GM19238 (cell line): Measurements from ENCODE around the gene TMEM266.

Source experiments
- DNase-seq: peaks from one replicate; pipeline ENCODE4 v3.0.0; 2011; ENCODE audit warnings: low spot score; ENCODE audit not compliant: insufficient read length

TMEM266 gene

DNA sequence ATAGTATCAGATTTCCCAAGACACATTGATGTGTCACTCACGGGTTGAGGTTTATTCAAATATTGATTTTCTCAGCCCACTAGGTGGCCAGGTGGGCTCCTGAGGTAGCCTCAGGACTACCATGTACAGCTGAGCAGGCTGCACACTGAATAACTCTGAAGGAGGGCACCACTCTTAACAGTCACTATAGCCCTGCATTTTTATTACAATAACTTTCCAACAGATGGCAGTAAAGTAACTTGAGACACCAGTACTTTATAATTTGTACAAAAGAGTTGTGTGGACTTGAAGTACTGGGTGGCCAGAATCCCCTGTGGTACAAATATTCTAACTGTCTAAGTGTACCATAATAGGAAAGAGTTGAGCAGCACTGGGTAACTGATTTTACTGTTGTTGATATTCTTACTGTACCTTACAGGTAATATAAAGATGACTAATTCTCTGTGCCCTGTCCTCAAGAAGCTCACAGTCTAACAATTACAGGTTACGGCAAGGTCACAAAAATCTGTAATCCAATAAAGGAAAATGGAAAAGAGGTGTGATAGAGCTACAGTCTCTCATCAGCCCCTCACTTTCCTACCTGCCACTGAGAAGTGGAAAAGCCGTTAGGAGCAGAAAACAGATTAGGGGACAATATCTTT is 175.5 kb downstream of the TMEM266 start:
- no peak for DNase-seq

DNA sequence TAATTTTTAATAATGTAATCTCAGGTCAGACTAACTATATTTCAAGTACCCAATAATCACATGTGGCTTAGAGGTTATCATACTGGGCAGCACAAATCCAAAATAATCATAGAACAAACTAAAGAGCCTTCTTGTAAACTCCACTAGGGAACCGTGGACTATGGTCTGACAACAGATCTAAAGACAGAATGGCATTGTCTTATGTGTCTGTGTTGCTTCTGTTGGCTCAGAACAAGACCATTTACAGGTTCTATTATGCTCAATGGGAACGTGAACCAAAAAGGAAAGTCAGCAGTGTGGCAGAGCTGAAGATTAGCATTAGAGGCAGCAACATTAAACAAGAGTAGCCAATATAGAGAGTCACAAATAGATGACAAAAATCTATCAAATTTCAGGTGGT is 176.6 kb downstream of the TMEM266 start:
- no peak for DNase-seq

DNA sequence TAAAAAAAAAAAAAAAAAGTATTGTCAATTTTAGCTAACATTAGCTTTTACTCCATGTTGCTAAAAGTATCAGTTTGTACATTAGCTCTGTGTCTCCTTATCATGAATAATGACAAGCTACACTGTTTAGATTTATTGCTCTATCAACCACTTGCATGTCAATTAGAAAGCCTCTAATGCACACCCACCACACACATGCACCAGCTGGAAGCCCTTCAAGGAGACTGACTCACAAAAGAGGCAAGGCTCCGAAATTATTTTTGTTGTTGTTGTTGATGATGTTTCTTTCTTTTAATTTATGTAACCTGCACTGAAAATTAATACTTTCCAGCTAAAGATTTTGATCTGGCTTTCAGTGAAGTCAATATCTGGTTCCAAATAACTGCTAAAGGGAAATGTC is 180.0 kb downstream of the TMEM266 start:
- no peak for DNase-seq

DNA sequence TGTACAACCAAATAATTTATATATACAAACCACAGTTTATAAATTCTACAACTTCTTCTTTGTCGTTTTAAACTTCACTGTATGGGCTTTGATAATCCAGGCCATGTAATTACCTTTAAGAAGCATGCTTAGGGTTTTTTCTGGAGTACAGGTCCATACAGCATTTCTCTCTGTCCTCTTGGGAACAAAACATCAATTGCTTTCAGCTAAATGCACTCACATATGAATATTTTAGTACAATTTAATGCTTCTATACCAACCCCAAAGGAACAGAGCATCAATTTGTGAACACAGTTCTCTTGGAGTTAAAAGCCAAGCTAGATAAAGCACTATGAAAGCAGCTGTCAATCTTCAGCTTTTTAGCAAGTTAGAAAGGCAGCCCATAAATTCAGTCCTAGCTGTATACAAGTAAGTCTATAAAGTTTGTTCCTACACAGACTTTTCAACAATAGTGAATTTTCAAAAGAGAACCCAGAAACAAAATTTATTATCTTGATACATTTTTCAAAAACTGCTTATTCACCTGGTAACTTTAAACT is 185.4 kb downstream of the TMEM266 start:
- DNase-seq = no peak

DNA sequence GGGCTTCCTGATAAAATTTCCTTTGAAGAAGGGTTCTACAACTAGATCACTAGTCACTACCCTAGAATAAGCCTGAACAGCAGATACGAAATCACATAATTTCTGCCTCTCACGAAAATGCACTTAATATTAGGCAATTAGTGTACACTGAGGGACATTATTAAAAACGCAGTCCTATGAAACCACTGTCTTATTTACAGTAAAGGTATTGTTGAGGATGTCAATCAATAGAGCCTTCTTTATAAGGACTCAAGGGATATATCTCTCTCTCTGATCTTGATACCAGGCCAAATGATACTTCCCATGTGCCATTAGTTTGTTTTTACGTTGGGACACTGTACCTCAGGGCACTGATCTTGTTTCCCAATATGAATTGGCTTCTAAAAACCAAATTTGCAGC is 191.9 kb downstream of the TMEM266 start:
- no peak for DNase-seq

DNA sequence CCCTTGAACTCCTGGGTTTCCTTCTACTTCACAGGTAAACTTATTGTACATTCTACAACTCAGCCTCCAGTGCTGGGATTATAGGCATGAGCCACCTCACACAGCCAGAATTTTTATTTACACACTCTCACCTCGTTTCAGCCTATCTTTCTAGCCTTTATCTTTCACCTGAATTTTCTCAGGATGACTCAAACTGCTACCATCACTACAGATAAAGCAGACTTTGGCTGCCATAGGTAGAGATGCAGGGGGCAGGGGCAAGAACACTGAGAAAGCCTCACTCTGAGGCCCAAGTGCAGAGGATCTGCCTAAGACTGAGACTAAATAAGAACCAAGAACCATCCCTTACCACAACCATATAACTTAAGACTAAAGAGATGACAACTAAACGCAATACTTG is 192.5 kb downstream of the TMEM266 start:
- DNase-seq = no peak

DNA sequence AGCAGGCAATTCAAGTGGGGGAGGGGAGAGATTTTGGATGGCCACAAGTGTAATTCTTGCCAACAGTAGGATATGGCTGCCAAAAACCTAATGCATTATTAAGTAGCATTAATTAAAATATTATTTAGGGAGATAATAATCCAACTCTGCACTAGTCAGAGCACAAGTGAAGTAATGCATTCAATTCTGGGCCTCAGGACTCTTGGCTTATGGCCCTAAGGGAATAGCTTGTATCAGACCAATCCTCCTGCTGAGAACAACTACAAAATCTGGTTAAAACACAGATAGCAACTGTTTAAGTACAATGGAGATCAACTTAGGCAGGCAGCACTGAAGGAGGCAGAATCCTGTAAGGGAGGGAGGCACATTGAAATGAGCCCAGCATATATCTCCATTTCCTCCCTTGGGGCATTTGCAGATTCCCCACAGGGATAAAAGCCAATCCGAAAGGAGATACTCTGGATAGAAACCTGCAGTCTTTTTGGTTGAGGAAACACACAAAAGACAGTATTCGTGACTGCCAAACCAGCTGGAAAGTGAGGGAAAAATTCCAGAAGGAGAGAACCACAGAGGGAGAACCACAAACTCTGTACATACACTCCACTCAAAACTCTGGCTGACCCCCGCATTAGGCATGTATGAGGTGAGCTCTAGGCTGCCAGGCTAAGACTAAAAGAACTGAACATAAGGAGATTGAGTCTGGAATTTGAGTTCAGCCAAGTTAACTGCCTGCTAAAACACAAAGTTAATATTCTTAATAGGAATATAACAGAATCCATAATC is 194.1 kb downstream of the TMEM266 start:
- no peak for DNase-seq
